ENCODE data around the gene ZNF512. TPM values are rescaled to one million over a fixed set of nuclear protein-coding genes. Genes with fewer than 3 reads are reported as not detected.

ZNF512 gene, protein sequence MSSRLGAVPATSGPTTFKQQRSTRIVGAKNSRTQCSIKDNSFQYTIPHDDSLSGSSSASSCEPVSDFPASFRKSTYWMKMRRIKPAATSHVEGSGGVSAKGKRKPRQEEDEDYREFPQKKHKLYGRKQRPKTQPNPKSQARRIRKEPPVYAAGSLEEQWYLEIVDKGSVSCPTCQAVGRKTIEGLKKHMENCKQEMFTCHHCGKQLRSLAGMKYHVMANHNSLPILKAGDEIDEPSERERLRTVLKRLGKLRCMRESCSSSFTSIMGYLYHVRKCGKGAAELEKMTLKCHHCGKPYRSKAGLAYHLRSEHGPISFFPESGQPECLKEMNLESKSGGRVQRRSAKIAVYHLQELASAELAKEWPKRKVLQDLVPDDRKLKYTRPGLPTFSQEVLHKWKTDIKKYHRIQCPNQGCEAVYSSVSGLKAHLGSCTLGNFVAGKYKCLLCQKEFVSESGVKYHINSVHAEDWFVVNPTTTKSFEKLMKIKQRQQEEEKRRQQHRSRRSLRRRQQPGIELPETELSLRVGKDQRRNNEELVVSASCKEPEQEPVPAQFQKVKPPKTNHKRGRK
- total RNA-seq, result 30.9 and 42.0 TPM in 2 replicates

DNA sequence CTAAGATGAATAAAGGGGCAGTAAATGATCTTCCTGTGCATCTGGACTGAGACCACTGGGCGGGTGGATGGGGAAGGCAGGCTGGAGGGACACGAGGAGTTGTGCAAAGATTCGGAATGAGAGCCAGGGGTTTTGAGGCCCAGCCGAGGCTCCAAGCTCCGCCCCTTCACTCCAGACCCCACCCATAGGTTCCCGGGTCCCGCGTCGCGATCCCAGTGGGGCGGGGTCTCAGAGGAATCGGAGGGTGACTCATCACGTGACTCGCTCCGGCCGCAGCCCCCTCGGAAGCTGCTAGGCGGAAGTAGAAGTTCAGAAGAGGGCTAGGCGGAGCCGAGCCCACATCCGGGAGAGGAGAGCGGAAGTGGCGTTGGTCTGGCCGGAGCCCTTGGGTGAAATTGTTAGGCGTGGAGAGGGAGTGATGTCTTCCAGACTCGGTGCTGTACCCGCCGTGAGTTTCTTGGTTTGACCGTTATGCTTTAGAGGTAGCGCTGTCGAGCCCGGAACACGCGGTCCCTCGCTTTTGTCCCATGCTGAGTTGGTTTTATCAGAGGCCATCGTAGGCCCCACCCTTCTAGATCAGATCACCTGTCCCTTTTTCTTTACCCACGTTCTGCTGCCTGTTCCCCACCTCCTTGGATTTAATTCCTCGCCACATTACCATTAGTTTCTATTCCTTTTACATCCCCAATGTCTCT lies at the start of gene ZNF512:
Gene ZNF512, plus strand, starts transcription at position 348 of the 695 bp plus-strand sequence. Its CDS starts 71 bp downstream, at position 419.

DNA sequence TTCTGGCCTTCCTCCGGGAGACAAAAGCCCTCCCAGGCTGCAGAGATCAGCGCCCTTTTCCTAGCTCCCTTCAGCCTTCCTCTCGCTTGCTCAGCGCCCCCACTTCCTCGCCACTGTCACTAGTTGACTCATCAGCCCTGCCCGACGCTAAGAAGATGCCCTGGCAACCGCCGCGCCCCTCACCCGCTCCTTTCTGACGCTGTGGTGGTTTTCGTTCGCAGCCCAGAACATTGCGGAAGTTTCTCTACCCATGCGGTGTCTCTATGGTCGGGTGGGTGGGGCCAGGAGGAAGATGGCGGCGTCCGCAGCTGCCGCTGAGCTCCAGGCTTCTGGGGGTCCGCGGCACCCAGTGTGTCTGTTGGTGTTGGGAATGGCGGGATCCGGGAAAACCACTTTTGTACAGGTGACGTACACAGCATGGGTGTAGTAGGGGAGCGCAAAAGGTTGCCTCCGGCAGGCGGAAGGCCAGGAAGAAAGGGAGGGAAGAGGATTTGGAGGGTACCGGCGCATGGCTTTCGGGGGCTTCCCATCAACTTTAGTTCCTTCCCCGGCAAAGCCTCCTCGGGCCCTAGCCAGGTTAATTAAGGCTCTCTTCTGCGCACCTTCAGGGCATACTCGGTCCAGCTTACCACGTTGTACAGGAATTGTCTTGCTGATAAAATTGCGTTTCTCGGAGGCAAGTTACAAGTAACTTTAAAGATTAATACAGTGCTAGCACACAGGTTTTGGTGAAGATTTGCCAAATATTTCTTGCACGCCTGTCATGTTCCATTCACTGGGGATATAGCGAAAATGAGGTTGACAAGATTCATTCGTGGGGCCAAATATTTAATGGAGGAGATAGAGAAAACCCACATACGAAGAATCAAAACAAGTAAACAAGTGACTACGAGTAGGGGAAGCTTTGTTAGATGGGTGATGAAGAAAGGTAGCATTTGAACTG lies 46.2 kb downstream of the ZNF512 start, which contains the start of the genes CCDC121 and GPN1:
Gene CCDC121, minus strand, starts transcription at position 246 of the 943 bp plus-strand sequence. CDS start 1,213 bp downstream, outside the sequence.
Gene GPN1, plus strand, starts transcription at position 284 of the 943 bp plus-strand sequence. Its CDS starts 9 bp downstream, at position 293.

DNA sequence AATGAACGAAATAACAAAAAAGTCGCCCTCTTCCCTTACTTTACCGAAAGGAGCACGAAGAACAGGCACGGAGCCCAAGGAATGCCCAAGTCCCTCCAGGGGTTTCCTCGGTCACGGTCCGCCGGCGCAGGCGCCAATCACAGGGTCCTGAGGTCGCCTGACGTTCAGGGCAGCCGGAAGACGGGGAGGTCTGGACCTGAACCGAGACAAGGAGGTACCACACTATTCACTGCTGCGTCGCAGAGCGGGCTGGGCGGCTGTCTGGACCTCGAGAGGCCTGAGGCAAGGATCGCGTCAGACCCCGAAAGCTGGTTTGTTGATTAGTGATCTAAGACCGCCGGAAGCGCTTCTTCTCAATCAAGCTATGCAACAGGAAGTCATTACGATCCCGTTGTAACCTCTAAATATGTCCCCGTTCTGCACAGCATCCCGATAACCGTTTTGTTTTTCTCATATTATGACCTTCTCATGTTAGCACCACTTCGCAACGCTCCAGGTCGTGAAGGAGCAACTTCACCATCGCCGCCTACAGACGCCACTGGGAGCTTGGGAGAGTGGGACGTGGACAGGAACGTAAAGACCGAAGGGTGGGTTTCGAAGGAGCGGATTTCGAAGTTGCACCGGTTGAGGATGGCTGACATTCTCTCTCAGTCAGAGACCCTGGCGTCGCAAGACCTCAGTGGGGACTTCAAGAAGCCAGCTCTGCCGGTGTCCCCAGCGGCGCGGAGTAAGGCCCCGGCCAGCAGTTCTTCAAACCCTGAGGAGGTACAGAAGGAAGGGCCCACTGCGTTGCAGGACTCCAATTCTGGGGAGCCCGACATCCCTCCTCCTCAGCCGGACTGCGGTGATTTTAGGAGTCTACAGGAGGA lies 80.7 kb downstream of the ZNF512 start, which contains the start of the genes SLC4A1AP and SUPT7L:
Gene SLC4A1AP, plus strand, starts transcription at position 605 of the 869 bp plus-strand sequence. Its CDS starts 26 bp downstream, at position 631.
Gene SUPT7L, minus strand, starts transcription at position 330 of the 869 bp plus-strand sequence. CDS start 1,422 bp downstream, outside the sequence.

Other genes with a start within 250 kb of the ZNF512 start
- gene GTF3C2, start 226.3 kb upstream of the ZNF512 start, total RNA-seq, result 33.4 and 34.6 TPM in 2 replicates
- 30.4 and 31.1 TPM in 2 replicates for gene EIF2B4, start 212.7 kb upstream of the ZNF512 start, total RNA-seq
- 164 and 222 TPM in 2 replicates for gene SNX17, start 212.4 kb upstream of the ZNF512 start, total RNA-seq
- gene ZNF513, start 202.3 kb upstream of the ZNF512 start, total RNA-seq, result 9.3 and 10.1 TPM in 2 replicates
- gene PPM1G, start 173.5 kb upstream of the ZNF512 start, total RNA-seq, result 52.3 and 72.1 TPM in 2 replicates
- 98.9 and 122 TPM in 2 replicates for gene NRBP1, start 154.4 kb upstream of the ZNF512 start, total RNA-seq
- gene KRTCAP3, start 140.7 kb upstream of the ZNF512 start, total RNA-seq, result not detected in 2 replicates
- 35.2 and 40.4 TPM in 2 replicates for gene IFT172, start 93.3 kb upstream of the ZNF512 start, total RNA-seq
- gene FNDC4, start 87.8 kb upstream of the ZNF512 start, total RNA-seq, result 21.7 and 34.7 TPM in 2 replicates
- gene GCKR, start 86.2 kb upstream of the ZNF512 start, total RNA-seq, result 0.17 and 1.0 TPM in 2 replicates
- 1.7 and 3.1 TPM in 2 replicates for gene CCDC121, start 46.0 kb downstream of the ZNF512 start, total RNA-seq
- 32.1 and 52.2 TPM in 2 replicates for gene GPN1, start 46.0 kb downstream of the ZNF512 start, total RNA-seq
- 14.9 and 22.8 TPM in 2 replicates for gene SUPT7L, start 80.6 kb downstream of the ZNF512 start, total RNA-seq
- 28.1 and 38.7 TPM in 2 replicates for gene SLC4A1AP, start 80.8 kb downstream of the ZNF512 start, total RNA-seq
- gene MRPL33, start 188.7 kb downstream of the ZNF512 start, total RNA-seq, result 32.3 and 88.9 TPM in 2 replicates